K562 treated with DMSO at 1 percent for 12 hours (cell line): ENCODE results near the gene SPSB1. TPM values are rescaled to one million over a fixed set of nuclear protein-coding genes. Genes with fewer than 3 reads are reported as not detected.

ENCODE experiments used
- total RNA-seq: library from RNA; unstranded; fragments of 300-600 nt; gene quantifications from 2 replicates; pipeline ENCODE4 v1.2.3, GENCODE V29; 2022; ENCODE audit not compliant: insufficient read depth

SPSB1 gene
- total RNA-seq = 0.75 and 1.6 TPM in 2 replicates

DNA sequence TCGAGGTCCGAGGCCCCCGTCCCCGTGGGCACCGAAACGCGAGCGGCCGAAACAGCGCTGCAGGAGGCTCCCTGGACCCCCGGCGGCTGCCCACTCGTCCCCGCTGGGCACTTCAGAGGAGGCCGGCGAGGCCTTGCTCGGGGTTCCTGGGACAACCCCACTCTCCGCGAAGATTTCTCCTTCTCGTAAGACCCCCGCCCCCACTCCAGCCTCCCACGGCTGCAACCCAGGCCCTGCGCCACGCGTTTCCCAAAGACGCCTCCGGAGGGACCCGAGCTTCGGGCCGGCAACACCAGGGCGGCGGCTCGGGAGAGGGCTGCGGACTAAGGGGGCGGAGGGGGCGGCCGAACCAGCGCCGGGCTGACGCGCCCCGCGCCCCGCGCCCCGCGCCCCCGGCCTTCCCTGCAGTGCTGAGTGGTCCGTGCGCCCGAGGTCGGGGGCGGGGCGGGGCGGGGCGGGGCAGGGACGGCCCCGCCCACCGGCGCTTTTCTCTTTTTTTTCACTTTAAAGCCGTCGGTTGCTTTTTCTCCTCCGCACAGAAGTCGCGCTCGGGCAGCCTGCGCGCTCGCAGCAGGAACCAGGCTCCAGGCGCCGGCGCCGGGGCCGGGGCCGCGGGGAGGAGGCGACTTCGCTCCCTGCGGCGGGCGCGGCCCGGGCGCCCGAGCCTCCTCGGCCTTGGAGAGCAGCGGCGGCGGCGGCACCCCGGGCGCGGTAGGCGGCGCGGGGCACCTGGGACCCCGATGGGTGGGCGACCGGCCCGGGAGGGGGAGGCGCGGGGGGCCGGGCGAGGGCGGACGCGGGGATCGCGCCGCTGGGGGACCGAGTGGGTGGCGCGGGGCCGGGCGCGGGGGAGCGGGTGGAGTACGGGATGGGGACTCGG is at the start of gene SPSB1:
TSS of gene SPSB1 (plus strand) at position 534 of the 880 bp plus-strand sequence. CDS start 62,998 bp downstream, outside the sequence.

Other genes starting within 250 kb of the SPSB1 start
- not detected in 2 replicates for gene SLC2A5, start 223.3 kb upstream of the SPSB1 start, total RNA-seq
- gene GPR157, start 163.8 kb upstream of the SPSB1 start, total RNA-seq = 0.32 TPM in 1 of 2 replicates, not detected in the other
- 4.1 and 13.6 TPM in 2 replicates for gene H6PD, start 58.1 kb upstream of the SPSB1 start, total RNA-seq
- gene SLC25A33, start 246.6 kb downstream of the SPSB1 start, total RNA-seq = 10.9 and 13.4 TPM in 2 replicates